Measurements from ENCODE around the gene CACNG8.

GRCh38 chr19:53944933-53945332 is 17.8 kb upstream of the CACNG8 start:
- TF ChIP-seq CTCF (IDR thresholded peaks at IDR 0.05), result no peak
- TF ChIP-seq POLR2A (IDR thresholded peaks at IDR 0.05), result no peak
- TF ChIP-seq EP300 (IDR thresholded peaks at IDR 0.05; ENCODE audit: low read depth), result no peak
- no peak for TF ChIP-seq POLR2AphosphoS5 (IDR thresholded peaks at IDR 0.05)
